ENCODE data around the gene ATF1. TPM values are rescaled to one million over a fixed set of nuclear protein-coding genes. Genes with fewer than 3 reads are reported as not detected.

The ATF1 gene
- total RNA-seq, 1 donor from 2014 or later = 24.8 TPM

- Histone ChIP-seq H3K9ac (no peak overlapping the region), H2AFZ (replicated peaks) (no peak overlapping the region), H3F3A (ENCODE audit: low read depth) (no peaks in the 10 kb centered on the region), H3K27me3 (no peaks in the 10 kb centered on the region), H3K36me3 (no peaks in the 10 kb centered on the region), H3K4me3 (no peak overlapping the region), H3K4me2 (no peak overlapping the region), H3K9me3 (ENCODE audit: low read depth) (no peaks in the 10 kb centered on the region), H3K27ac (no peak overlapping the region), H3K79me2 (ENCODE audit: low read depth) (no peaks in the 10 kb centered on the region), H3K4me1 (no peaks in the 10 kb centered on the region), H4K20me1 (ENCODE audit: low read depth) (no peaks in the 10 kb centered on the region)
- no peaks in the 10 kb centered on the region for H3K27me3 Mint-ChIP-seq (ENCODE audit: insufficient read depth, low read depth)
- H3K27ac Mint-ChIP-seq = no peak overlapping the region
- H3K9me3 Mint-ChIP-seq = no peaks in the 10 kb centered on the region
- no peak for TF ChIP-seq EZH2phosphoT487 (IDR thresholded peaks at IDR 0.05)
- TF ChIP-seq EZH2 (IDR thresholded peaks at IDR 0.05) = no peak
- no peak for TF ChIP-seq CTCF (IDR thresholded peaks at IDR 0.05)
- peaks cover 2% of the 10 kb centered on the region for H3K4me1 Mint-ChIP-seq
- DNase-seq (ENCODE audit: low spot score) = no peak
- no peak overlapping the region for H3K4me3 Mint-ChIP-seq
- H3K36me3 Mint-ChIP-seq = peaks cover 21% of the 10 kb centered on the region
Observed at GRCh38 chr12:50728841-50729240, 35.1 kb upstream of the ATF1 start.

- no peak overlapping the region for H3K4me2 ChIP-seq
- H4K20me1 ChIP-seq (ENCODE audit: low read depth) = no peaks in the 10 kb centered on the region
- Mint-ChIP-seq H3K27me3 (ENCODE audit: insufficient read depth, low read depth) (no peaks in the 10 kb centered on the region), H3K4me3 (no peak overlapping the region), H3K4me1 (peaks cover 7% of the 10 kb centered on the region), H3K36me3 (peaks cover 18% of the 10 kb centered on the region), H3K27ac (no peak overlapping the region), H3K9me3 (no peaks in the 10 kb centered on the region)
- H3K79me2 ChIP-seq (ENCODE audit: low read depth) = no peaks in the 10 kb centered on the region
- H3F3A ChIP-seq (ENCODE audit: low read depth) = peaks cover 4% of the 10 kb centered on the region
- no peak overlapping the region for H3K4me3 ChIP-seq
- H3K9me3 ChIP-seq (ENCODE audit: low read depth) = no peaks in the 10 kb centered on the region
- H3K4me1 ChIP-seq = no peaks in the 10 kb centered on the region
- no peak overlapping the region for H2AFZ ChIP-seq (replicated peaks)
- H3K27ac ChIP-seq = no peak overlapping the region
- H3K36me3 ChIP-seq = no peaks in the 10 kb centered on the region
- H3K9ac ChIP-seq = no peak overlapping the region
- H3K27me3 ChIP-seq = no peaks in the 10 kb centered on the region
- DNase-seq (ENCODE audit: low spot score) = no peak
- TF ChIP-seq CTCF (IDR thresholded peaks at IDR 0.05) (no peak), EZH2phosphoT487 (IDR thresholded peaks at IDR 0.05) (no peak), EZH2 (IDR thresholded peaks at IDR 0.05) (no peak)
Observed at GRCh38 chr12:50732591-50732990, 31.3 kb upstream of the ATF1 start.

- Histone ChIP-seq H3K9me3 (ENCODE audit: low read depth) (no peaks in the 10 kb centered on the region), H4K20me1 (ENCODE audit: low read depth) (no peaks in the 10 kb centered on the region), H3K4me1 (no peaks in the 10 kb centered on the region), H3K27me3 (no peaks in the 10 kb centered on the region), H3K79me2 (ENCODE audit: low read depth) (no peaks in the 10 kb centered on the region), H2AFZ (replicated peaks) (no peak overlapping the region), H3K9ac (no peak overlapping the region), H3F3A (ENCODE audit: low read depth) (peaks cover 4% of the 10 kb centered on the region), H3K4me2 (no peak overlapping the region), H3K27ac (no peak overlapping the region), H3K36me3 (no peaks in the 10 kb centered on the region), H3K4me3 (no peak overlapping the region)
- Mint-ChIP-seq H3K27me3 (ENCODE audit: insufficient read depth, low read depth) (no peaks in the 10 kb centered on the region), H3K4me3 (no peak overlapping the region), H3K4me1 (peaks cover 7% of the 10 kb centered on the region), H3K36me3 (peaks cover 15% of the 10 kb centered on the region), H3K27ac (peak overlapping the region; percentile 82), H3K9me3 (no peaks in the 10 kb centered on the region)
- TF ChIP-seq CTCF (IDR thresholded peaks at IDR 0.05) = no peak
- TF ChIP-seq EZH2 (IDR thresholded peaks at IDR 0.05) = no peak
- no peak for TF ChIP-seq EZH2phosphoT487 (IDR thresholded peaks at IDR 0.05)
- DNase-seq (ENCODE audit: low spot score) = no peak
Observed at GRCh38 chr12:50733706-50734105, 30.2 kb upstream of the ATF1 start.

All from neural progenitor cell (in vitro differentiated cells).